RWPE2 (cell line): ENCODE measurements around the gene CLEC16A.

Experiments
- ATAC-seq: fragments of 200-7000 bp; cut with Tn5 transposase; 3 replicates; pipeline ENCODE4 v1.9.1; 2021; ENCODE audit warnings: low read depth
- DNase-seq: peaks from one replicate; pipeline ENCODE4 v3.0.0-alpha.2; 2020; ENCODE audit warnings: low spot score
- H3K27ac ChIP-seq: fragments of 450-650 bp; 2 replicates; pipeline ENCODE4 v1.5.1; 2017; ENCODE audit warnings: mild to moderate bottlenecking; ENCODE audit not compliant: poor library complexity, severe bottlenecking
- H3K27me3 ChIP-seq: fragments of 250-450 bp; sonication (Bioruptor Pico); 2 replicates; pipeline ENCODE4 v1.5.1; 2021; ENCODE audit warnings: mild to moderate bottlenecking, moderate library complexity; ENCODE audit not compliant: insufficient read depth, poor library complexity, severe bottlenecking
- H3K36me3 ChIP-seq: fragments of 250-450 bp; sonication (Bioruptor Pico); 2 replicates; pipeline ENCODE4 v1.5.1; 2020; ENCODE audit warnings: low read depth, mild to moderate bottlenecking, moderate library complexity
- H3K4me1 ChIP-seq: fragments of 250-450 bp; sonication (Bioruptor Pico); 2 replicates; pipeline ENCODE4 v1.5.1; 2021; ENCODE audit warnings: mild to moderate bottlenecking, moderate library complexity; ENCODE audit not compliant: insufficient read depth, poor library complexity, severe bottlenecking
- H3K4me3 ChIP-seq: fragments of 250-450 bp; sonication (Bioruptor Pico); 2 replicates; pipeline ENCODE4 v1.5.1; 2021; ENCODE audit warnings: mild to moderate bottlenecking, moderate library complexity; ENCODE audit not compliant: severe bottlenecking
- H3K9me3 ChIP-seq: fragments of 250-450 bp; sonication (Bioruptor Pico); 2 replicates; pipeline ENCODE4 v1.5.1; 2021; ENCODE audit warnings: mild to moderate bottlenecking, moderate library complexity; ENCODE audit not compliant: severe bottlenecking
- TF ChIP-seq, protein P1 (sequence below): fragments of 450-650 bp; IDR thresholded peaks from one replicate; pipeline ENCODE4 v1.5.1; 2017; ENCODE audit warnings: mild to moderate bottlenecking, moderate library complexity; ENCODE audit not compliant: poor library complexity, severe bottlenecking

Gene CLEC16A

DNA sequence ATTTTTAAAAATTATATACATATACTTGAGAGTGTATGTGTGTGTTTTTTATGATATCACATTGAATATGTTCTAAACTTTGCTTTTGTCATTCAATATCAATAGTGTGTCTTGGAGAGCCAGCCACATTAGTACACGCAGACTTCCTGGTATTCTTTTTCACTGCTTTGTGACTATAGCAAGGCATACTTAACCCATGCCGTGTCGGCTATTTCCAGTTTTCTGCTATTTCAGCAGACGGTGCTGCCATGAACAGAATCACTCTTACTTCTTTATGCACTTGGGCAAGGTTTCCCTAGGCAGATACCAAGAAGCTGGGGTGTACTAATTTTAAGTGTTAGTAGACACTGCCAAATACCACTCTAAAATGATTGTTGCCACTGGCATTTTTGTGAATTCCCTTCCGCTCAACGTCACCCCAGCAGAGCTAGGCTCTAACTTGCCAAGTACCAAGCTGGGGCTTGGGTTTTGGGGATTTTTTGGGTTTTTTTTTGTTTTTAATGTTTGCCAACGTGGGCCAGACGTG lies 176.8 kb downstream of the CLEC16A start:
- DNase-seq (no peak), ATAC-seq (no peak)
- Histone ChIP-seq H3K4me3 (no peak overlapping the region), H3K27ac (no peak overlapping the region), H3K36me3 (peaks cover 6% of the 10 kb centered on the region; the same call in 1 of the 2 replicates), H3K9me3 (no peaks in the 10 kb centered on the region), H3K4me1 (no peaks in the 10 kb centered on the region), H3K27me3 (no peaks in the 10 kb centered on the region)
- TF ChIP-seq, protein P1, sequence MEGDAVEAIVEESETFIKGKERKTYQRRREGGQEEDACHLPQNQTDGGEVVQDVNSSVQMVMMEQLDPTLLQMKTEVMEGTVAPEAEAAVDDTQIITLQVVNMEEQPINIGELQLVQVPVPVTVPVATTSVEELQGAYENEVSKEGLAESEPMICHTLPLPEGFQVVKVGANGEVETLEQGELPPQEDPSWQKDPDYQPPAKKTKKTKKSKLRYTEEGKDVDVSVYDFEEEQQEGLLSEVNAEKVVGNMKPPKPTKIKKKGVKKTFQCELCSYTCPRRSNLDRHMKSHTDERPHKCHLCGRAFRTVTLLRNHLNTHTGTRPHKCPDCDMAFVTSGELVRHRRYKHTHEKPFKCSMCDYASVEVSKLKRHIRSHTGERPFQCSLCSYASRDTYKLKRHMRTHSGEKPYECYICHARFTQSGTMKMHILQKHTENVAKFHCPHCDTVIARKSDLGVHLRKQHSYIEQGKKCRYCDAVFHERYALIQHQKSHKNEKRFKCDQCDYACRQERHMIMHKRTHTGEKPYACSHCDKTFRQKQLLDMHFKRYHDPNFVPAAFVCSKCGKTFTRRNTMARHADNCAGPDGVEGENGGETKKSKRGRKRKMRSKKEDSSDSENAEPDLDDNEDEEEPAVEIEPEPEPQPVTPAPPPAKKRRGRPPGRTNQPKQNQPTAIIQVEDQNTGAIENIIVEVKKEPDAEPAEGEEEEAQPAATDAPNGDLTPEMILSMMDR, result no peak

DNA sequence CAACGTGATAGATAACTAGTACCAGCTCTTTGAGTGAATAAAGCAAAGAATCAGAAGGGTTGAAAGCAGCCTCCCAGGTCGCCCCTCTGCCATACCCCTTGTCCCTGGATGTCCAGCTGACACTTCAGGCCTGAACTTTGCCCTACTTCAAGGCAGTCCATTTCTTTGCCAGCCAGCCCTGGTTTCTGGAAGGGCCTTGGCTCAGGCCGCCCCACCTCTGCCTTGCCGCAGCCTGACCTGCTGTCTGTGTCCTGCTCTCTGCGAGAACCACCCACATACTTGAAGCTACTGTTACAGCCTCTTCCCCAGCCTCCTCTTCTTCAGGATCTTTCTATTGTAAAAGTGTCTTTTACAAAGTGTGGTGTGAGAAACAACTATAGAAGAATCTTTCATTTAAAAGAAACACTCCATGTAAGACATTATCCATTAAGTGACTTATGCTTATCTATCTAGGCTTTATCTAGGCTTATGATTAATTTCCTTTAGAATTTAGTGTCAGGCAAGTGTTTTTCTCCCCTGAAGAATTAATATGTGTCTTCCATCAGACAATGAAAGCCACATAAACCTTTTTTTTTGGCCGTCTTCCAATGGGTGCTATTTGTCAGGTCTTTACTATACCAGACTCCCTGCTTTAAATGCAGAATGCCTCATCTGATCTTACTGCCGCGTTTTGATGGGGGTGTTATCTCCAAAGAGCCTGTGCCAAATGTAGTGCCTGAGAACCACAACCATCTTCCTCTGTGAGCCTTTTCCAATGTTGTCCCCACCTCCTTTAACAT lies 177.7 kb downstream of the CLEC16A start:
- H3K9me3 ChIP-seq, result no peaks in the 10 kb centered on the region
- DNase-seq (no peak), ATAC-seq (no peak)
- H3K4me3 ChIP-seq, result no peak overlapping the region
- H3K27ac ChIP-seq, result no peak overlapping the region
- TF ChIP-seq, protein P1, result no peak
- no peaks in the 10 kb centered on the region for H3K27me3 ChIP-seq
- H3K36me3 ChIP-seq, result peaks cover 10% of the 10 kb centered on the region; the same call in 1 of the 2 replicates
- no peaks in the 10 kb centered on the region for H3K4me1 ChIP-seq

DNA sequence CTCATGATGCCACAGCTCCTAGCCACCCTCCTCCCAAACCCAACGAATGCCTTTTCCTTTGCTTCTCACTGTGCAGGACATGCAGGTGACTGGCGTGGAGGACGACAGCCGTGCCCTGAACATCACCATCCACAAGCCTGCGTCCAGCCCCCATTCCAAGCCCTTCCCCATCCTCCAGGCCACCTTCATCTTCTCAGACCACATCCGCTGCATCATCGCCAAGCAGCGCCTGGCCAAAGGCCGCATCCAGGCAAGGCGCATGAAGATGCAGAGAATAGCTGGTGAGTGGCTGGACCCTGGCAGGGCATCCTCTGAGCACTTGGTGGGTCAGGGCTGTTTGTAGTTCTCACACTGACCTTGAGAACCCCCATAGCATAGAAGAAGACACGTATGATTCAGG lies 179.3 kb downstream of the CLEC16A start:
- DNase-seq (no peak), ATAC-seq (no peak)
- Histone ChIP-seq H3K36me3 (peaks cover 11% of the 10 kb centered on the region; the same call in 1 of the 2 replicates), H3K27ac (no peak overlapping the region), H3K9me3 (no peaks in the 10 kb centered on the region), H3K27me3 (no peaks in the 10 kb centered on the region), H3K4me1 (peaks cover 5% of the 10 kb centered on the region), H3K4me3 (no peak overlapping the region)
- TF ChIP-seq, protein P1, result no peak

DNA sequence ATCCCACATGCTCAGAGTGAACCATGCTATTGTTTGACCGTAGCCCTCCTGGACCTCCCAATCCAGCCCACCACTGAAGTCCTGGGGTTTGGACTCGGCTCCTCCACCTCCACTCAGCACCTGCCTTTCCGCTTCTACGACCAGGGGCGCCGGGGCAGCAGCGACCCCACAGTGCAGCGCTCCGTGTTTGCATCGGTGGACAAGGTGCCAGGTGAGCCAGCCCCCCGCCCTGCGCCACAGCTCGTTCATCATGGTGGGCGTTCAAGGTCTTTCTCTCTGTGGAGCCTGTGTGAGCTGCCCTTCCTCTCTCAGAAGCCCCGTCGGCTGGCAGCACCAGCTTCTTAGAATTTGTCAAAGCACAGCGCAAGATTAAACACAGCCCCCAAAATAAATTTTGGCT lies 181.6 kb downstream of the CLEC16A start:
- TF ChIP-seq, protein P1, result no peak
- H3K36me3 ChIP-seq, result peaks cover 8% of the 10 kb centered on the region; the same call in 1 of the 2 replicates
- no peak for DNase-seq

More for the DNA sequence above, 181.6 kb downstream of the CLEC16A start:
- H3K9me3 ChIP-seq, result no peaks in the 10 kb centered on the region
- no peak for ATAC-seq
- no peaks in the 10 kb centered on the region for H3K27me3 ChIP-seq
- H3K27ac ChIP-seq, result no peak overlapping the region
- H3K4me3 ChIP-seq, result no peak overlapping the region
- H3K4me1 ChIP-seq, result peaks cover 9% of the 10 kb centered on the region
